Fibroblast of the aortic adventitia (primary cell): ENCODE data around the gene RNF38. TPM values are rescaled to one million over a fixed set of nuclear protein-coding genes. Genes with fewer than 3 reads are reported as not detected.

Experiments
- DNase-seq: peaks from one replicate; pipeline ENCODE4 v3.0.0-alpha.2; 2010; ENCODE audit warnings: low read depth
- H3K4me3 ChIP-seq: 2 replicates; pipeline ENCODE4 v1.5.1; 2011; ENCODE audit warnings: low read depth, mild to moderate bottlenecking, control low read depth, low read length, moderate library complexity
- CTCF ChIP-seq: IDR thresholded peaks from 2 replicates; pipeline ENCODE4 v1.5.1; 2011; ENCODE audit warnings: mild to moderate bottlenecking, low read length, control low read depth, inconsistent platforms; ENCODE audit not compliant: insufficient read depth
- total RNA-seq: library from RNA; depleted of rRNA; stranded (reverse); fragments of >200 nt; gene quantifications from 2 replicates; pipeline ENCODE4 v1.2.3, GENCODE V29; 2012; ENCODE audit warnings: low replicate concordance

RNF38 gene
- total RNA-seq, 1 donor: 18.3 TPM

- DNase-seq: no peak
- no peak for TF ChIP-seq CTCF
- H3K4me3 ChIP-seq: no peak overlapping the region
These were observed 41.9 kb upstream of the RNF38 start for GRCh38 chr9:36441966-36442365.

GRCh38 chr9:36438536-36439236, 38.6 kb upstream of the RNF38 start:
- TF ChIP-seq CTCF: no peak
- no peak for DNase-seq
- no peak overlapping the region for H3K4me3 ChIP-seq

- TF ChIP-seq CTCF: no peak
- no peak for DNase-seq
- no peak overlapping the region for H3K4me3 ChIP-seq
These were observed 37.7 kb upstream of the RNF38 start for GRCh38 chr9:36437790-36438189.

- no peak overlapping the region for H3K4me3 ChIP-seq
- no peak for DNase-seq
- TF ChIP-seq CTCF: no peak
These were observed 36.8 kb upstream of the RNF38 start for GRCh38 chr9:36436909-36437308.

GRCh38 chr9:36433386-36433785, 33.3 kb upstream of the RNF38 start:
- TF ChIP-seq CTCF: no peak
- no peak overlapping the region for H3K4me3 ChIP-seq
- DNase-seq: no peak

- H3K4me3 ChIP-seq: no peak overlapping the region
- no peak for DNase-seq
- TF ChIP-seq CTCF: no peak
These were observed 31.0 kb upstream of the RNF38 start for GRCh38 chr9:36431078-36431477.

- no peak for TF ChIP-seq CTCF
- no peak for DNase-seq
- H3K4me3 ChIP-seq: no peak overlapping the region
These were observed 26.9 kb upstream of the RNF38 start for GRCh38 chr9:36426945-36427344.
